Measurements from ENCODE around the gene MLYCD. TPM values are rescaled to one million over a fixed set of nuclear protein-coding genes. Genes with fewer than 3 reads are reported as not detected.

Gene MLYCD
- total RNA-seq, 1 donor from 2014 or later = 5.3 TPM

DNA sequence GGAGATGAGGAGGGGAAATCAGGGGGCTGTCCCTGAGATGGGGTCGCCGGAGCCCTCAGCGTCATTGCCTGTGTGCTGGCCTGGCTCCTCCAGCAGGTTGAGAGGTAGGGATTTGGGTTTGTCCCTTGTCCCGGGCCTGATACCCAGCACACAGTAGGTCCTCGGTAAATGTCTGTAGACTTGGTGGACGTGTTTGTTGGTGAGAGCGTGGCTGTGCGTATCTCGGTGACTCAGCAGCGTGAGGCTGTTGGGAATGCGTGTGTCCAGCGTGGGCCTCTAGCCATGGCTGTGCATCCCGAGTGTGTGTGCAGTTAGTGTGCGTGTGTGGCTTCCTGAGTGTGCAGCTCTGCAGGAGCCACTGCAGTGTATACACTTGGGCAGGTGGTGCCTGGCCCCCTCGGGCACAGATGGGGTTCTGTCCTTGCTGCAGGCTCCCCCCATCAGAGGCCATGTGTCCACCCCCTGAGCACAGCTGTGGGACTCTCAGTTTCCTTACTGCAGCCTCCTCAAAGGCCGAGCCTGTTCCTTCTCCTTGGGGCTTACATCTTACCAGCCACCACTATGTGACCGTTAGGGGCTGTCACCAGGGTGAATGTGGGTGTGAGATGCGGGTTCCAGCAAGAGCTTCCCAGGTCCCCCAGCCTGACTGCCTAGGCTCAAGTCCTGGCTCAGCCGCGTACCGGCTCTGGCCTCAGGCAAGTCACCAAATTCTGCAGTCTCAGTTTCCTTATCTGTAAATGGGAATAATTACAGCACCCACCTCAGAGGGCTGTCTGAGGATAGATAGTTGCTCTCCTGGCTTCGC lies 74.9 kb downstream of the MLYCD start:
- Mint-ChIP-seq H3K27ac (ENCODE audit: unreplicated experiment) (no peak overlapping the region), H3K4me1 (ENCODE audit: unreplicated experiment) (no peaks in the 10 kb centered on the region), H3K4me3 (ENCODE audit: unreplicated experiment) (no peak overlapping the region), H3K36me3 (ENCODE audit: unreplicated experiment) (no peaks in the 10 kb centered on the region), H3K9me3 (ENCODE audit: unreplicated experiment) (peaks cover 10% of the 10 kb centered on the region), H3K27me3 (ENCODE audit: unreplicated experiment) (peaks cover 6% of the 10 kb centered on the region)
- DNase-seq (ENCODE audit: extremely low spot score, unreplicated experiment) = no peak
- TF ChIP-seq, protein P1, sequence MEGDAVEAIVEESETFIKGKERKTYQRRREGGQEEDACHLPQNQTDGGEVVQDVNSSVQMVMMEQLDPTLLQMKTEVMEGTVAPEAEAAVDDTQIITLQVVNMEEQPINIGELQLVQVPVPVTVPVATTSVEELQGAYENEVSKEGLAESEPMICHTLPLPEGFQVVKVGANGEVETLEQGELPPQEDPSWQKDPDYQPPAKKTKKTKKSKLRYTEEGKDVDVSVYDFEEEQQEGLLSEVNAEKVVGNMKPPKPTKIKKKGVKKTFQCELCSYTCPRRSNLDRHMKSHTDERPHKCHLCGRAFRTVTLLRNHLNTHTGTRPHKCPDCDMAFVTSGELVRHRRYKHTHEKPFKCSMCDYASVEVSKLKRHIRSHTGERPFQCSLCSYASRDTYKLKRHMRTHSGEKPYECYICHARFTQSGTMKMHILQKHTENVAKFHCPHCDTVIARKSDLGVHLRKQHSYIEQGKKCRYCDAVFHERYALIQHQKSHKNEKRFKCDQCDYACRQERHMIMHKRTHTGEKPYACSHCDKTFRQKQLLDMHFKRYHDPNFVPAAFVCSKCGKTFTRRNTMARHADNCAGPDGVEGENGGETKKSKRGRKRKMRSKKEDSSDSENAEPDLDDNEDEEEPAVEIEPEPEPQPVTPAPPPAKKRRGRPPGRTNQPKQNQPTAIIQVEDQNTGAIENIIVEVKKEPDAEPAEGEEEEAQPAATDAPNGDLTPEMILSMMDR (IDR thresholded peaks at IDR 0.05) = no peak

DNA sequence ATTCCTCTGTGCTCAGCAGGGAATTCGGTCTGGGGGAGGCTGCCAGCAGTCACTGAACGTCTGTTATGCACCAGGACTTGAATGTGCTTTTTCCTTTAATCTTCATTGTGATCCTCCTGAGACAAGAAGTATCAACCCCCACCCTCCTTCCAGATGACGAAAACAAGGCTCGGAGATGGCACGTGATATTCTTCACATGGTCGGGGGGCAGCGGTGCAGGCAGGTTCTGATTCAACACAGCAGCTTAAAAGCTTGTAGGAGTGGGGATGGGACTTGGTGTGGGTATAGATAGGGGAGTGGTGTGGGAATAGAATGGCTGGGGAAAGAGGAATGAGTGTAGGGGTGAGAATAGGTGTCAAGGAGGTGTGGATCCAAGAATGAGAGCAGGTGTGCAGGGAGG lies 75.6 kb downstream of the MLYCD start:
- TF ChIP-seq, protein P1 (IDR thresholded peaks at IDR 0.05) = no peak
- H3K27ac Mint-ChIP-seq (ENCODE audit: unreplicated experiment) = no peak overlapping the region
- DNase-seq (ENCODE audit: extremely low spot score, unreplicated experiment) = no peak
- no peaks in the 10 kb centered on the region for H3K4me1 Mint-ChIP-seq (ENCODE audit: unreplicated experiment)
- peaks cover 6% of the 10 kb centered on the region for H3K27me3 Mint-ChIP-seq (ENCODE audit: unreplicated experiment)
- no peak overlapping the region for H3K4me3 Mint-ChIP-seq (ENCODE audit: unreplicated experiment)
- no peaks in the 10 kb centered on the region for H3K36me3 Mint-ChIP-seq (ENCODE audit: unreplicated experiment)
- peaks cover 13% of the 10 kb centered on the region for H3K9me3 Mint-ChIP-seq (ENCODE audit: unreplicated experiment)

DNA sequence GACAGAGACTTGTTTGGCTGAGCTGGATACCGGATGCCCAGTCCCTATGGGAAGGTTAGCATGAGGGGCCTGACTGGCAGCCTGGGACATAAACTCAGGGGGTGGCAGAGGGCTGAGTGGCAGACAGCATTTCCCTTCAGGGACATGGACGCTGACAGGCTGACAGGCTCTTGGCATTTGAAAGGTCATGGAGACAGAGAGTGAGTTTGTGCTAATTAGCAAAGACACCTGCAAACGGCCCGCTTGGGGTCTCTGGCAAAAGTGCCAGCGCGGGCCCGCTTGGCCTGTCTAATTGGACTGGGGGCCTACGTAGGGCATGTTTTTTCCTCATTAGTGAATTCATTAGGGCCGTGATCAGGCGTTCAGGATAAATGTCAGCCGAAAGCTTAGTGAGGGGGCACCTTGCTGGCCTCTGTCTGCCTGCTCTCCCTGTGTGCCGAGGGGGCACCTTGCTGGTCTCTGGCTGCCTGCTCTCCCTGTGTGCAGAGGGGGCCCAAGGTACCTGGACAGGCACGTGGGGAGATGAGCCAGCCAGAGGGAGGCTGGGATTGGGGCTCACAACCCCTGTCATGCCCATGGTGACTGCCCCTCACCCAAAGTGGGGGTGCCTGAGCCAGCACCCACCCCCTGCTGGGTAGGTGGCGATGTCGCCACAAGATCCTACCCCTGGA lies 76.8 kb downstream of the MLYCD start:
- Mint-ChIP-seq H3K4me1 (ENCODE audit: unreplicated experiment) (no peaks in the 10 kb centered on the region), H3K4me3 (ENCODE audit: unreplicated experiment) (no peak overlapping the region), H3K27me3 (ENCODE audit: unreplicated experiment) (no peaks in the 10 kb centered on the region), H3K36me3 (ENCODE audit: unreplicated experiment) (no peaks in the 10 kb centered on the region), H3K27ac (ENCODE audit: unreplicated experiment) (no peak overlapping the region), H3K9me3 (ENCODE audit: unreplicated experiment) (peaks cover 13% of the 10 kb centered on the region)
- TF ChIP-seq, protein P1 (IDR thresholded peaks at IDR 0.05) = no peak
- DNase-seq (ENCODE audit: extremely low spot score, unreplicated experiment) = no peak

Other genes starting within 250 kb of the MLYCD start
- gene HSBP1, start 91.1 kb upstream of the MLYCD start, total RNA-seq = 87.6 and 96.9 TPM in 2 replicates
- 1.2 and 1.3 TPM in 2 replicates for gene OSGIN1, start 54.1 kb downstream of the MLYCD start, total RNA-seq
- 0.21 TPM in 1 of 2 replicates, not detected in the other for gene NECAB2, start 69.1 kb downstream of the MLYCD start, total RNA-seq
- gene SLC38A8, start 143.7 kb downstream of the MLYCD start, total RNA-seq = not detected in 2 replicates
- 130 and 136 TPM in 2 replicates for gene MBTPS1, start 217.8 kb downstream of the MLYCD start, total RNA-seq
- 18.0 and 20.7 TPM in 2 replicates for gene HSDL1, start 246.1 kb downstream of the MLYCD start, total RNA-seq
- gene DNAAF1, start 246.2 kb downstream of the MLYCD start, total RNA-seq = not detected in 2 replicates

Measured in osteocyte (in vitro differentiated cells).